Occipital lobe (tissue), 2 donors: ENCODE results near the gene RCBTB2. TPM values are rescaled to one million over a fixed set of nuclear protein-coding genes. Genes with fewer than 3 reads are reported as not detected.

Experiments
- DNase-seq: peaks from one replicate; lab custom pipeline; 2025; lab: John Stamatoyannopoulos, UW
- total RNA-seq: library from RNA; depleted of rRNA; stranded (reverse); fragments of >200 nt; gene quantifications from one replicate; pipeline ENCODE4 v1.2.3, GENCODE V29; 2014

Gene RCBTB2
- total RNA-seq, 1 donor from 2014 or later = 45.2 TPM

GRCh38 chr13:48564056-48564455 is 31.2 kb upstream of the RCBTB2 start:
- DNase-seq = no peak

GRCh38 chr13:48563626-48564025 is 30.7 kb upstream of the RCBTB2 start:
- DNase-seq = no peak

GRCh38 chr13:48562296-48563066 is 29.6 kb upstream of the RCBTB2 start:
- DNase-seq = no peak

- DNase-seq = no peak
Observed at GRCh38 chr13:48561466-48562235, 28.8 kb upstream of the RCBTB2 start.

- DNase-seq = no peak
Observed at GRCh38 chr13:48560657-48561337, 27.9 kb upstream of the RCBTB2 start.

GRCh38 chr13:48559638-48560320 is 26.9 kb upstream of the RCBTB2 start:
- DNase-seq = no peak

- no peak for DNase-seq
Observed at GRCh38 chr13:48556817-48557216, 23.9 kb upstream of the RCBTB2 start.

GRCh38 chr13:48555441-48555840 is 22.6 kb upstream of the RCBTB2 start:
- DNase-seq = no peak

- DNase-seq = no peak
Observed at GRCh38 chr13:48551329-48551728, 18.4 kb upstream of the RCBTB2 start.

- no peak for DNase-seq
Observed at GRCh38 chr13:48549658-48550057, 16.8 kb upstream of the RCBTB2 start.

- no peak for DNase-seq
Observed at GRCh38 chr13:48547663-48548092, 14.8 kb upstream of the RCBTB2 start.

GRCh38 chr13:48545608-48546007 is 12.7 kb upstream of the RCBTB2 start:
- DNase-seq = no peak

- peak; percentile 8 for DNase-seq
Observed at GRCh38 chr13:48542581-48543341, 9.9 kb upstream of the RCBTB2 start.

GRCh38 chr13:48542138-48542537 is 9.3 kb upstream of the RCBTB2 start:
- no peak for DNase-seq

GRCh38 chr13:48539550-48539949 is 6.7 kb upstream of the RCBTB2 start:
- no peak for DNase-seq

GRCh38 chr13:48536621-48537250 is 3.9 kb upstream of the RCBTB2 start:
- DNase-seq = no peak

- no peak for DNase-seq
Observed at GRCh38 chr13:48535766-48536165, 2.9 kb upstream of the RCBTB2 start.

- DNase-seq = no peak
Observed at GRCh38 chr13:48534911-48535501, 2.1 kb upstream of the RCBTB2 start.

GRCh38 chr13:48533961-48534600 is 1.2 kb upstream of the RCBTB2 start:
- DNase-seq = no peak

GRCh38 chr13:48532256-48532505 is 699 bp downstream of the RCBTB2 start:
- DNase-seq = no peak
